Hindlimb muscle (tissue), 1 donor: Measurements from ENCODE around the gene MGAT5. TPM values are rescaled to one million over a fixed set of nuclear protein-coding genes. Genes with fewer than 3 reads are reported as not detected.

Experiments used
- DNase-seq: peaks from one replicate; pipeline ENCODE4 v3.0.0-alpha.2; 2013
- polyA plus RNA-seq: library from polyadenylated mRNA; unstranded; fragments of 120-200 nt; gene quantifications from one replicate; pipeline ENCODE4 v1.2.1, GENCODE V29; 2013; ENCODE audit not compliant: insufficient read length

MGAT5 gene
- polyA plus RNA-seq, 1 donor, result 16.5 TPM

DNA sequence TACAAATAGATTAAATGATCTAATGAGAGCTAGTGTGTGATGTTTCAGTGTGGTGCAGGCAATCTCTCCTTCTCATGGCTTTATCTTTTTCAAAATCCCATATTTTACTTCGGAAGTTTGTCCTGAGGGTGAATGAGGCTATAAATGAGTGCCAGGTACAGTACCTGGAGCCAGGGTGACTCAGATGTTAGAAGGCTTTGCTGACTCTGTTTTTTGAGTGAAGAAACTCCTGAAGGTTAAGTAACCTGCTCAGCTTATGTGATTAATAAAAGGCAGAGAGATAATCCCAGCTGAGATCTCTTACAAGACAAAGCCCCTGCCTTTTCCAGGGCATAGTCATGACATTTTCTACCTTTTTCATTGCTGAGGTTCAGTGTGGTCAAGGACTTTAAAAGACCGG lies 52.6 kb downstream of the MGAT5 start:
- DNase-seq, result no peak

GRCh38 chr2:134307334-134307733 lies 53.5 kb downstream of the MGAT5 start:
- no peak for DNase-seq

DNA sequence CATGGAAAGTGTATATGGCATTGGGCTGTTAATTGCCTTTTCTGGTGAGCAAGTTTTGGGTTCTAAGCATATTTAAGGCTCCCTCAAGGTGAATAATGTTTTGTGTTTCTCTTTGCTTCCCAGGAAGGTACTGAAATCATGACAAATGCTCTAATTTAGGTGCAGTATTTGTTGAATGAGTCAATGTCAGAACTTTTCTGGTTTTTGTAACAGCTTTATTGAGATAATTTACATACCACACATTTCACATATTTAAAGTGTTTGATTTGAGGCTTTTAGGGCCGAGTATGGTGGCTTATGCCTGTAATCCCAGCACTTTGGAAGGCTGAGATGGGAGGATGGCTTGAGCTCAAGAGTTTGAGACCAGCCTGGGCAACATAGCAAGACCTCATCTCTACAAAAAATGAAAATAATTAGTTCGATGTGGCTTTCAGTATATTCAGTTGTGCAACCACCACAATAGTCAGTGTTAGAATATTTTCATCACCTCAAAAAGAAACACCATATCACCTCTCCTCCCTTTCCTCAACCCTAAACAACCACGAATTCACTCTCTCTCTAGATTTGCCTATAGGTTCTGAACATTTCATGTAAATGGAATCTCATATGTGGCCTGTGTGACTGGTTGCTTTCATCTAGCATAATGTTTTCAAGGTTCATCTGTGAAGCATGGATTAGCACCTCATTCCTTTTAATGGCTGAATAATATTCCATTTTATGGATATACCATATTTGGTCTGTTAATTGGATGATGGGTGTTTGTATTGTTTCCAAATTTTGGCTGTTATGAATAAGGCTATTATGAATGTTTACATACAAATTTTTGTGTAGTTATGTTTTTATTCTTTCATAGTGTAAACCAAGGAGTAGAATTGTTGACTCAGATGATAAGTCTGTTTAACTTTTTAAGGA lies 54.9 kb downstream of the MGAT5 start:
- no peak for DNase-seq

GRCh38 chr2:134310107-134311079 lies 56.5 kb downstream of the MGAT5 start:
- no peak for DNase-seq

DNA sequence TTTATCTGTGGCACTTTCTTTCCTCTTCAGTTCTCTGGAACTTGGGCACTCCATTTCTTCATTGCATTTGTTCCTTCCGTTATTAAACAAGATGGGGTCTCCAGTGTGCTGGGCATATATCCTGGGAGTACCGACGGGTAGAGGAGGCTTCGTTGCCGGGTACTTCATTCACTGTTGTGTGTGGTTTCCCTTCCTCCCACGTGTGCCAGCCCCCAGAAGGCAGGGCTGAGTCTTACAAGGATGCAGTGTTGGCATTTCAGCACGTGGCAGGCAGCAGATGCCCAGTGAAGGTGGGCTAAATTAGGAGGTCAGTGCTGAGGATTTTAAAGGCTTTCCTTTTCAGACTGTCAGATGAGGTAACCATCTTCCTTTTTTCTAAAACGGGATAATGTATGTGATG lies 58.6 kb downstream of the MGAT5 start:
- no peak for DNase-seq

- DNase-seq, result no peak
Measured at GRCh38 chr2:134314202-134314601, 60.3 kb downstream of the MGAT5 start.

DNA sequence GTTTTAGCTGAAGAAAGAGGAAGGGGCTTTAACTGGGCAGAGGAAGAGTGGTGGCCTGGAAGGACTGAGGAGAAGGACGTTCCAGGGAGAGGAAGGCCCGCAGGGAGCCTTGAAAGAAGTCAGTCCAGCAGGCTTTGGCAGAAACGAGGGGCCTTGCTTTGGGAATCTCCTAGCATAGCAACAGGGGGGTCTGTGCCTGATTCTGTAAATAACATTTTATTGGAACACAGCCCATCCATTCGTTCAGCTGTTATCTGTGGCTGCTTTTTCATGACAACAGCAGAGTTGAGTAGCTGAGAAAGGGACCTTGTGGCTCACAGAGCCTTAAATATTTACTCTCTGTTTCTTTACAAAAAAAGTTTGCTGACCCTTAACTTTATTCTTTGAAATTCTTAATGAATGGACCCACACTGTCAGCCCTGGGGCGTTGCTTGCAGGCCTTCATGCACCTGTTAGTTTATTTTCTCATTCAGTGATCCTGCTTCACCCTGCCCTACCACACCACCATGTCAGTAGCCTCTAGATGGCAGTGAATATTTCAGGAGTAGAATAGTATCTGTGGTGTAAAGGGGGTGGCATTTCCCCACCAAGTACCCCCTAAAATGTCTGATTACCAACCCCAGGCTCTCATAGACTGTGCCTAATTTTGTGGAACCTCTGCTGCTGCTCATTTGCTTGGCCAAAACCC lies 61.0 kb downstream of the MGAT5 start:
- peak; percentile 47 for DNase-seq

GRCh38 chr2:134315471-134315870 lies 61.6 kb downstream of the MGAT5 start:
- DNase-seq, result no peak

- DNase-seq, result no peak
Measured at GRCh38 chr2:134319596-134320254, 65.9 kb downstream of the MGAT5 start.

DNA sequence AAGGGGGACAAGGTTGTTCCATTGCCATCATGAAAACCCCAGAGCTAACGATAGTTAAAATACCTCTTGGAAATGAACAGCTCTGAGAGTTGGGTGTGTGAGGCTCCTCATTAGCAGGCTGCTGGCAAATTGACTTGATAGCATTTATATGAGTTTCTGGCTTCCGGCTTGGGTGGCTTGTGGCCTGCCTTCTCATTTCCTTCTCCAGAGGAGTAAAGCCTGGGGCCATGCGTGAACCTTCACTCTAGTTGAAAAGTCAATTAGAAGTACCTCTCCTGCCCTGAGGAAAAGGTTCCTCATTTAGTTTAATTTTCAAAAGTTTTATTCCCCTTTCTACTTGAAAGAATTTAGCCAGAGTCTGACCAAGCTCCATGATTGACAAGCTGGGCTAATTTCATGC lies 67.1 kb downstream of the MGAT5 start:
- no peak for DNase-seq

DNA sequence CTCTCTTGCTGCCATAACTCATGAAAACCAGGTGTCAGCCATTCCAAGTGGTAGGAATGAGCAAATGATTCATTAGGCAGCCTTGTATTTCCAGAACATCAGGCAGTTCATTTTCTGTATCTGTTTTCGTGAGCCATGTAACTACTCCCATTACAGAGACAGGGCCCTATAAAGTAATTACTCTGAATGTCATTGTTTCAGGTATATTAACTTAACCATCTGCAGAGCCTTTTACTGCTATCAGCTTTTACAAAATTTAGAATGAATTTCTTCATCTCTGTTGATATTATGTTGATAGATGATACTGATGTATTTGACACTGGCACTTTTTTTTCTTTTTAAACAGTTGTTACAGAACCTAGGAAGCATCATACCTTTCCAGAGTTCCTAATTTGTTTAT lies 69.9 kb downstream of the MGAT5 start:
- no peak for DNase-seq

- DNase-seq, result no peak
Measured at GRCh38 chr2:134324430-134324829, 70.6 kb downstream of the MGAT5 start.

DNA sequence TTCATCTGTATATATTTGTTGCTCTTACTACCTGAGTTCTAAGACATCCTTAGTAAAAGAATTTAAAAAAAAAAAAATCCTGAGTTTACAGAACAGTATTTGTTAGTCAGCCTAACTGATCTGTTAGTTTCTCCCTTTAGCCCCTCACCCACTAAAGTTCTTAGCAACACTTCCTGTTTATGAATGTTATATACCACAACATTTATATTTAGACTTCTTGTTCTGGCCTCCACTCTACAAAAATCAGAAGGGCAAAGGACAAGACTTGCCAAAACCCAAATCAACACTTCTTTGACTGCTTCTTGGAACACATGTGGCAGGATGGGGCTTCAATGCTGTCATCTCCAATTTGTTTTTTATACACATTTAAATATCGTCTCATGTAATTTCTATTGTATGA lies 71.1 kb downstream of the MGAT5 start:
- DNase-seq, result no peak

- DNase-seq, result no peak
Measured at GRCh38 chr2:134325696-134326095, 71.8 kb downstream of the MGAT5 start.

DNA sequence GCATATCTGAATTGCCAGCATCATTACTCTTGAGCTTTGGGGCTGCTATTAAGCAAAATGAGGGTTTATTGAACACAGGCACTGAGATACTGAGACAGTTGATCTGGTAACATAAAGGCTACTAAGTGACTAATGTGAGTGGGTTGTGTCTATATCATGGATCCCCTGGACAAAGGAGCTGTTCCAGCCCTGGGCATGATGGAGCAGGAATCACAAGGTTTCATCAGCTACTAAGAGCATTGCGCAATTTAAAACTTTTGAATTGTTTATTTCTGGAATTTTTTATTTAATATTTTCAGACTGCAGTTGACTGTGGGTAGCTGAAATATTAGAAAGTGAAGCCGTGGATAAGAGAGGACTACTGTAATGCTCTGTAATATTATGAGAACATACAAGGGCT lies 73.5 kb downstream of the MGAT5 start:
- DNase-seq, result no peak

DNA sequence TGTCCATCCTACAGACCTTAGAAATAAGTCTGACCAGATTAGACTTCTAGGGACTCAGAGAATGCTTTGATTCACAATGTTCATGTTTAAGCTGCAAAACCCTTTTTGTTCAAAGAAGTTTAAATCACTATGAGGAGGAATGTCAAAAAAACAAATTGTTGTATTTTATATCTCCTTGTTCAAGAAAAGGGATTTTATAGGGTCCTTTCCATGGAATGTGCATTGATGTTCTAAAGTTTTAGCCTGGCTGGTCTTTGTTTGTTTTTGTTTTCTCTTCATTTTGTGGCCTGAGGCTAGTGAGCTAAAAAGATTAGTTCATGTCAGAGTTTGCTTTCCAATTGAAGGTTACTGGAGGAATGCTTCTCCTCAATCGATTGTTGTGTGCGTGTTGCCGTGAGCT lies 77.2 kb downstream of the MGAT5 start:
- no peak for DNase-seq

DNA sequence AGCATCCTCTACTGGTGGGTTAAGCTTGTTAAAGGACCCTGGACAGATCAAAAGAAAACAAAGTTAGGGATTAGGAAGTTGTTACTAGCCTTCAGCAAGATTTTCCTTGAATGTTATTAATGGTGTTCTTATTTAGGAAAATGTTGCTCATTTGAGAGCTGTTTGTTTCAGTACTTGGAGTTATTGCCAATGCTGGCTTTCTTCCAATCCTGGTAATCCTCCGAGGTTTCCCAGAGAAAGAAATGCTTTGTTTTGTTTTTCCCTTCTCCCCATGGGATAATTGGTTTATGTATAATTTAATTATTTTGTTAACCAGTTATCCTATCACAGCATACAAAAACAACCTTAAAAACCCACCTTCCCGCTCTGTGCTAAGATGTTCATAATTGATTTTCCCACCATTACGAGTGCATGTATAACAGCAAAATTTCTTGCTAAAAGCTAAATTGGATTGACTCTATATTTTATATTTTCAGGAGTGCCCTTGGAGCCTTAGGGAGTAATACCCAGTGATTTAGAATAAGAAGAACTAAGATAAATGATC lies 79.8 kb downstream of the MGAT5 start:
- DNase-seq, result no peak

GRCh38 chr2:134334542-134335353 lies 80.9 kb downstream of the MGAT5 start:
- DNase-seq, result no peak

DNA sequence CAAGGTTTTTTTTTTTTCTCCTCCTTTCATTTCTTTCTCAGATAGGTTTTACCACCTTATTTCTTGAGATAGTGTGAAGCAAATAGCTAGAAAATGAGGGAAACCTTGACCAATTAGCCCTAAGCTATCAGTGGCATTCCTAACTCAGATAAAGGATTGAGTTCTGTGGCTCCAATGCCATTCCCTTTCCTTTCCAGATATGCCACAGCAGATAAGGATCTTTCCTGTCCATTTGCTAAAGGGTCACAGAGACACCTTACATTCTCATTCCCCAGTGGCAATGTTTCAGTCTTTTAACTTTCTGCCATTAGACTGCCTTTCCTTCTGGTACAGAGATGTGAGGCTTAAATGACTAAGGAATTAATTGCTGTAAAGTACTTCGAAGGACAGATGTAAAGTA lies 81.7 kb downstream of the MGAT5 start:
- no peak for DNase-seq

DNA sequence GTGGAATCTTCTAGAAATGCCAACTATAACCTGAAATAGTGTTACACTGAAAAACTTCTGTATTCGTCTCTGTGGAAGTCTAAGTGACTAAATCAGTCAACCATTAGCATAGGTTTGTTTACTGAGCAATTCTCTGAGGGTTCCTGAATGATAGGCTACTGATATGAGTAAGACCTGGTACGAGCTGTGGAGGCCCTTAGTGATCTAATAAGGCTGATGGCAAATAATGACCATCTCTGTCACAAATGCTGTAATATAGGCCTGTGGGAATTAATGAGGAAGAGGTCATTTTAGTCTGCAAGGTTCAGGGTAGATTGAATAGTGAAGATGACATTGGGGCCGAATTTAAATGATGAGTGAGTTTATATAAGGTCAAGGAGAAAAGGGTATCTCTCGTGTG lies 82.5 kb downstream of the MGAT5 start:
- no peak for DNase-seq

DNA sequence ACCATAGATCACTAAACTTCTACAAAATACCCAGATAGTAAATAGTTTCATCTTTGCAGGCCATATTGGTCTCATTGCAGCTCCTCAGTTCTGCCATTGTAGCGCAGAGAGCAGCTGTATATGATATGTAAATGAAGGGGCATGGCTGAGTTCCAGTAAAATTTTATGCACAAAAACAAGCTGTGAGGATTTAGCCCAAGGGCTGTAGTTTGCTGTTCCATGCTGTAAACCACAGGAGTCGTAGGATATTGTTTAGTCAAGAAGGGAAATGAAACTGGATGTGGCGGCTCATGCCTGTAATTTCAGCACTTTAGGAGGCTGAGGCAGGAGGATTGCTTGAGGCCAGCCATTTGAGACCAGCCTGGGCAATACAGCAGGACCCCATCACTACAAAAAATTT lies 83.0 kb downstream of the MGAT5 start:
- DNase-seq, result no peak
